Right ventricle myocardium superior (tissue), 1 donor: ENCODE data around the gene STRIP2. TPM values are rescaled to one million over a fixed set of nuclear protein-coding genes. Genes with fewer than 3 reads are reported as not detected.
"Not testable (repeated sequence)": the region's sequence is repeated elsewhere in the genome, so short reads cannot be mapped to it uniquely, and the experiment has no call there.

Experiments
- ATAC-seq: fragments of 200-7000 bp; cut with Tn5 transposase; one replicate; pipeline ENCODE4 v1.9.1; 2020; ENCODE audit warnings: mild to moderate bottlenecking; ENCODE audit not compliant: poor library complexity
- DNase-seq: peaks from one replicate; pipeline ENCODE4 v3.0.0-alpha.2; 2020
- intact Hi-C: fragments of 100-400 bp; cut with DNase I; formaldehyde crosslinking; loops from one replicate; pipeline ENCODE4 v1.11.2; 2022
- long read RNA-seq: library from polyadenylated mRNA; unstranded; transcript quantifications from one replicate; pipeline ENCODE4 v2.0.0, GENCODE V29; 2021
- total RNA-seq: library from RNA; stranded (reverse); fragmentation: NEBNext Ultra II Directional; extraction: Animal tissue kit (Norgen Biotek cat#: 25700); gene quantifications from one replicate; pipeline ENCODE4 v1.2.1, GENCODE V29; 2021
- donor health status: DM: no; HTN: yes; CAD: no; lungs with severe emphysema.

Gene STRIP2
- 16.2 TPM for total RNA-seq
- long read RNA-seq, partial matches to known transcripts = 8 of 13 reads
- long read RNA-seq, other reads (novel, unspliced or antisense) = 2 of 13 reads

GRCh38 chr7:129433847-129434674 is at the start of gene STRIP2:
Gene STRIP2, plus strand, starts transcription at chr7:129434432. Its CDS starts 41 bp downstream, at chr7:129434473.
- DNase-seq = peak; percentile 97
- peak; percentile 99 for ATAC-seq
- intact Hi-C loops = no loop called here

GRCh38 chr7:129385116-129385515 is 49.1 kb upstream of the STRIP2 start:
- ATAC-seq = no peak
- DNase-seq = no peak
- intact Hi-C loops = no loop called here

GRCh38 chr7:129385598-129385997 is 48.6 kb upstream of the STRIP2 start:
- DNase-seq (no peak), ATAC-seq (no peak)

GRCh38 chr7:129386506-129386905 is 47.7 kb upstream of the STRIP2 start:
- DNase-seq = no peak
- no peak for ATAC-seq
- intact Hi-C loops = no loop called here

More at GRCh38 chr7:129385598-129385997, 48.6 kb upstream of the STRIP2 start:
- intact Hi-C loops = no loop called here

GRCh38 chr7:129387537-129387936 is 46.7 kb upstream of the STRIP2 start:
- no peak for ATAC-seq
- intact Hi-C loops = no loop called here

GRCh38 chr7:129388333-129389098 is 45.7 kb upstream of the STRIP2 start:
- no peak for ATAC-seq
- intact Hi-C loops = no loop called here
- no peak for DNase-seq

More at GRCh38 chr7:129387537-129387936, 46.7 kb upstream of the STRIP2 start:
- DNase-seq = no peak

- intact Hi-C loops = no loop called here
- ATAC-seq (no peak), DNase-seq (no peak)
Observed at GRCh38 chr7:129389829-129390228, 44.4 kb upstream of the STRIP2 start.

GRCh38 chr7:129390314-129390713 is 43.9 kb upstream of the STRIP2 start:
- DNase-seq = no peak
- ATAC-seq = no peak
- intact Hi-C loops = no loop called here

GRCh38 chr7:129391546-129392171 is 42.6 kb upstream of the STRIP2 start:
- DNase-seq = no peak
- ATAC-seq = peak; percentile 77
- intact Hi-C loops = no loop called here

GRCh38 chr7:129393255-129393654 is 41.0 kb upstream of the STRIP2 start:
- DNase-seq (no peak), ATAC-seq (no peak)
- intact Hi-C loops = no loop called here

- intact Hi-C loops = no loop called here
Observed at GRCh38 chr7:129394101-129394500, 40.1 kb upstream of the STRIP2 start.

GRCh38 chr7:129394982-129395914 is 39.0 kb upstream of the STRIP2 start:
- no peak for DNase-seq
- intact Hi-C loops = no loop called here
- peak; percentile 31 for ATAC-seq

More at GRCh38 chr7:129394101-129394500, 40.1 kb upstream of the STRIP2 start:
- ATAC-seq (no peak), DNase-seq (no peak)

- DNase-seq = no peak
- intact Hi-C loops = no loop called here
- no peak for ATAC-seq
Observed at GRCh38 chr7:129401228-129401966, 32.8 kb upstream of the STRIP2 start.

GRCh38 chr7:129401967-129402860 is 32.0 kb upstream of the STRIP2 start:
- ATAC-seq (peak; percentile 57), DNase-seq (no peak)
- intact Hi-C loops = no loop called here

- ATAC-seq = no peak
- intact Hi-C loops = no loop called here
- DNase-seq = no peak
Observed at GRCh38 chr7:129405527-129405926, 28.7 kb upstream of the STRIP2 start.

GRCh38 chr7:129410238-129410637 is 24.0 kb upstream of the STRIP2 start:
- intact Hi-C loops, ATAC-seq, DNase-seq: not testable (repeated sequence)

GRCh38 chr7:129412501-129412900 is 21.7 kb upstream of the STRIP2 start:
- DNase-seq = no peak
- ATAC-seq = no peak
- intact Hi-C loops = no loop called here
